ENCODE data around the gene GFER. TPM values are rescaled to one million over a fixed set of nuclear protein-coding genes. Genes with fewer than 3 reads are reported as not detected.
"Not testable (repeated sequence)": the region's sequence is repeated elsewhere in the genome, so short reads cannot be mapped to it uniquely, and the experiment has no call there.

Gene GFER
- total and polyA plus RNA-seq, 2 of the 8 experiments (the other 6 are each of a cell fraction or from before 2014, with no cell fraction given), result 17.7 to 37.9 TPM

GRCh38 chr16:2011726-2012125, 27.7 kb downstream of the GFER start:
- H3K9ac ChIP-seq (replicated peaks in 1 of 4; ENCODE audit: extremely low read depth in 1 of 4, low read depth in 3 of 4, low read length in 3 of 4); DNase-seq (ENCODE audit: low read depth in 1 of 2, low spot score in 2 of 2); H2AFZ ChIP-seq (ENCODE audit: low read length); H2BK12ac ChIP-seq (ENCODE audit: low read depth, low read length); H3K4me3 ChIP-seq (ENCODE audit: extremely low read depth in 1 of 4, insufficient read depth in 2 of 4, low read depth in 3 of 4, low read length in 4 of 4); H3K4me2 ChIP-seq (ENCODE audit: insufficient read depth in 1 of 2, low read depth in 2 of 2, low read length in 2 of 2); H3K18ac ChIP-seq (ENCODE audit: extremely low read depth, low read length); H2BK20ac ChIP-seq (ENCODE audit: low read length); FAIRE-seq; H3K23ac ChIP-seq (ENCODE audit: insufficient read length); H3K9me3 ChIP-seq (ENCODE audit: insufficient read depth in 2 of 2, low read depth in 1 of 2, low read length in 1 of 2); H3K27me3 ChIP-seq (replicated peaks in 1 of 4; ENCODE audit: control insufficient read depth in 3 of 4, extremely low read depth in 1 of 4, insufficient read depth in 3 of 4, low read length in 3 of 4); H4K8ac ChIP-seq (ENCODE audit: extremely low read depth, insufficient read depth, low read length); H3K36me3 ChIP-seq (ENCODE audit: control insufficient read depth in 2 of 4, insufficient read depth in 4 of 4, low read length in 3 of 4); H2BK5ac ChIP-seq (ENCODE audit: low read depth, low read length); H3K56ac ChIP-seq (replicated peaks; ENCODE audit: insufficient read length, low read depth, low read length); H2BK120ac ChIP-seq (replicated peaks; ENCODE audit: low read depth, low read length); H2AK5ac ChIP-seq (ENCODE audit: low read depth, low read length); H3K14ac ChIP-seq (ENCODE audit: insufficient read length); H3K4ac ChIP-seq (replicated peaks; ENCODE audit: insufficient read length, low read depth, low read length); H4K5ac ChIP-seq (ENCODE audit: insufficient read length, low read depth, low read length); H3K79me1 ChIP-seq (ENCODE audit: low read depth, low read length); H4K91ac ChIP-seq (replicated peaks; ENCODE audit: insufficient read length, low read length); H3K27ac ChIP-seq (ENCODE audit: low read depth, low read length); H2BK15ac ChIP-seq (ENCODE audit: low read length): not testable (repeated sequence)
- ChIA-PET POLR2A (ENCODE audit: partially characterized antibody) (interaction anchor here (0.6 to 1.6 kb wide), 4 partner anchors 35 to 143 kb away, joined by 3 to 6 read pairs (median 4); partner anchors contain the start of gene TRAF7), CTCF (ENCODE audit: partially characterized antibody) (interaction anchor here (0.6 to 3.1 kb wide), 7 partner anchors 8 to 129 kb away, joined by 3 to 18 read pairs (median 4); no protein-coding TSS in a partner anchor)
- H3K23me2 ChIP-seq (ENCODE audit: low read depth, low read length), result peaks cover 12% of the 10 kb centered on the region; the same call in 1 of the 2 replicates
- H3K4me1 ChIP-seq (replicated peaks in 1 of 4; ENCODE audit: control insufficient read depth in 3 of 4, insufficient read depth in 4 of 4, low read length in 3 of 4), result peaks cover 3 to 20% (median 15%) of the 10 kb centered on the region in 4 experiments
- H4K20me1 ChIP-seq (replicated peaks in 1 of 2; ENCODE audit: control insufficient read depth in 1 of 2, insufficient read depth in 2 of 2, low read length in 2 of 2), result peaks cover 7 to 20% of the 10 kb centered on the region in 2 experiments
- 82% methylated on average over 8 of the region's 9 CpGs; no CpG with 5 or more reads in 1 of the 2 experiments for WGBS, 2 experiments (ENCODE audit: extremely low coverage in 1 of 2, insufficient coverage in 1 of 2, insufficient read length in 1 of 2, insufficient replicate concordance in 2 of 2, low coverage in 1 of 2, low lambda C conversion rate in 2 of 2, missing lambda C conversion rate in 1 of 2)
- peaks cover 22 to 27% of the 10 kb centered on the region in 2 experiments; a peak in 3 of 4 replicates for H3K79me2 ChIP-seq (ENCODE audit: control insufficient read depth in 1 of 2, insufficient read depth in 2 of 2, low read length in 2 of 2)
